Skin of body (tissue), 2 donors: ENCODE data around the gene ZNF385C. TPM values are rescaled to one million over a fixed set of nuclear protein-coding genes. Genes with fewer than 3 reads are reported as not detected.
A peak's percentile ranks its signal among the peaks of the same experiment; 100 is the strongest.
"Not testable (repeated sequence)": the region's sequence is repeated elsewhere in the genome, so short reads cannot be mapped to it uniquely, and the experiment has no call there.

ENCODE experiments used
- DNase-seq: peaks from one replicate; lab custom pipeline; 2025; lab: John Stamatoyannopoulos, UW
- total RNA-seq: library from RNA; depleted of rRNA; stranded (reverse); fragments of >200 nt; gene quantifications from one replicate; pipeline ENCODE4 v1.2.3, GENCODE V29; 2014

Gene ZNF385C
- total RNA-seq, 1 donor from 2014 or later = 1.3 TPM

DNA sequence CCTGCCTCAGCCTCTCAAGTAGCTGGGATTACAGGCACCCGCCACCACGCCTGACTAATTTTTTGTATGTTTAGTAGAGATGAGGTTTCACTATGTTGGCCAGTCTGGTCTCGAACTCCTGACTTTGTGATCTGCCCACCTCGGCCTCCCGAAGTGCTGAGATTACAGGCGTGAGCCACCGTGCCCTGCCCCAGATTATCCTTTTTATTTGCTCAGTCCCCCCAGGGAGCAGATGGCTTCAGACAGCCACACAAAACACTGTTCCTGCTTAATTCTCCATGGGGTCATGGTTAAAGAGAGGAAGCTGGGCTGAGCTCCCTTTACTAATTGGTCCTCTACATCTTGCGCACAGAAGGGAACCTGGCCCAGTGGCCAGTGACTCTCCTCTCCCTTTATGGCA lies 77.4 kb downstream of the ZNF385C start:
- not testable (repeated sequence) for DNase-seq

DNA sequence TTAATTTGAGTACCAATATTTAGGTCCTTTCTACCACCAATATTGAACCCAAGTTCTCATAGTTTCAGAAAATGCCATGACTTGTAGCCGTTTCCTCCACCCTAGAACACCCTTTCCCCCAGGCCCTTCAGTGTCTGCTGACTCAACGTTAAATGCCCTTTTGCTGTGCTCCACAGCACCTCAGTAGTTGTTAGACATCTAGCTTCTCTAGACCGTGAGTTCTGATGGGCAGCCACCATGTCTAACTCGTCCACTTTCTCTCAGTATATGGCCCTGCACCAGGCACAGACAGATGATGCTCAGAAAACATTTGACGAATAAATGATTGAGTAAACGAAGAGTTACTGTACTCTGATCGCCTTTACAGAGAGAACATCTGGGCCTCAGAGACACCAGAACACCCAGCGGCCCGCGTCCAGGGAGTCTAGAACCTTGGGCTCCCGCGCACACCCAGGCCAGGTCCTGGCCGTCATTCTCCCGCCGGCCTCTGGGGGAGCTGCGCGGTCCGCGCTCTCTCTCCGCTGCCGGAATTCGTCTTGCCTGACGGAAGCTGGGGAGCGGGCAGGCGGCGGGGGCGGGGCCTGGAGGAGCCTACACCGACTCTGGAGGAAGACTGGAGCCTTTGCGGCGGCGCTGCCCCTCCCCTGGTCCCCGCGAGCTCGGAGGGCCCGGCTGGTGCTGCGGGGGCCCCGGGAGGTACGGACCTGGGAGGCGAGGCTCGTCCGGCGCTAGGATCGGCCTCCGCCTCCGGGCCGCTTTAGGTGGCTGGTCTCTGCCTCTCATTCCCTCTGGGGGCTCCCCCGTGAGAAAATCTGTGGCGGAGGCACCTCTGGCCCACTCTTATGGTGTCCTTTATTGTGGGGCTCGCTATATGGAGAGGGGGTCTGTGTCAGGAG lies 78.5 kb downstream of the ZNF385C start, which contains the start of gene NKIRAS2:
TSS of gene NKIRAS2 (plus strand) at position 582 of the 896 bp plus-strand sequence. CDS start 1,488 bp downstream, outside the sequence.
- DNase-seq = peak; percentile 72

DNA sequence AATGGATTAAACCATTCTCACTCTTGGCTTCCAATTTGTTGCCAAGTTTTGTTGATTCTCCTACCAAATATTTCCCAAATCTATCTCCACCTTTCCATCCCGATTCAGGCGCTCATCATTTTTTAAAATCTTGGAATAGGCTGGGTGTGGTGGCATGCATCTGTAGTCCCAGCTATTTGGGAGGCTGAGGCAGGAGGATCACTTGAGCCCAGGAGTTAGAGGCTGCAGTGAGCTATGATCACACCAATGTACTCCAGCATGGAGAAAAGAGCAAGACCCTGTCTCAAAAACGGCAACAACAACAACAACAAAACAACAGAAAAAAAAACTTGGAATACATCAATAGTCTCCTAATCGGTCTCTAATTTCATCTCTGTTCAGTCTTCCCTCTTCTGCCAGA lies 79.3 kb downstream of the ZNF385C start:
- DNase-seq = no peak

DNA sequence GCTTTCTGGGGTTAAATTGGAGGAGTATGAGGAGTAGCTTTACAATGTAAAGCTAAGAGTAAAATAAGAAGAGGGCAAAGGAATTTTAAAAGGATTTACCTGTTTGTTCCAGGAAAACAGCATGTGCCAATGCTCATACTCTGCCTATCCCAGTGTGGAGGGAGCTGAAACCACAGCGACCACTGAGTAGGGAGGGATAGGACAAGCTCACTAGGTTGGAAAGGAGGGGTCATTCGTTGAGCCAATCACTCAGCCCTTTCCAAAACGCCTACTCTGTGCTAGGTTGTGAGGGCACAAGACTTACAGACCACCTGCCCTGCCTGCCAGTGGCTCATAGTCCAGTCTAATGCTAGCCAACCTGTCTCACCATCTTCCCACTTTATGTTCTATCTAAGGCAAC lies 79.9 kb downstream of the ZNF385C start:
- no peak for DNase-seq

DNA sequence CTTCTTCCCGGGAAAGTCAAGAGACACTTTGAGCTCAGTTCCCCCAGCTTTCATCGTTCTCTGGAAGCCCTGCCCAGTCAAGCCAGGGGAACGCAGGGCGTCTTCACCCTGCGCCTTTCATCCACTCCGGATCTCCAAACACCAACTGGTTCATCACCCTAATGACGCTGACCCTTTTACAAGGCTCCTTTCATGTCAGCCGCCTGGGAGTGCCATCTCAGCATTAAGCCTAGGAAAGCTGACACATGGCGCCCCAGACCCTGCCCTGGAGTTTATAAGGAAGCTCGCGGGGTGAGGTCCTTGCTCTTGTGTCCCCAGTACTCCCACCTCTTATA lies 80.4 kb downstream of the ZNF385C start:
- no peak for DNase-seq

DNA sequence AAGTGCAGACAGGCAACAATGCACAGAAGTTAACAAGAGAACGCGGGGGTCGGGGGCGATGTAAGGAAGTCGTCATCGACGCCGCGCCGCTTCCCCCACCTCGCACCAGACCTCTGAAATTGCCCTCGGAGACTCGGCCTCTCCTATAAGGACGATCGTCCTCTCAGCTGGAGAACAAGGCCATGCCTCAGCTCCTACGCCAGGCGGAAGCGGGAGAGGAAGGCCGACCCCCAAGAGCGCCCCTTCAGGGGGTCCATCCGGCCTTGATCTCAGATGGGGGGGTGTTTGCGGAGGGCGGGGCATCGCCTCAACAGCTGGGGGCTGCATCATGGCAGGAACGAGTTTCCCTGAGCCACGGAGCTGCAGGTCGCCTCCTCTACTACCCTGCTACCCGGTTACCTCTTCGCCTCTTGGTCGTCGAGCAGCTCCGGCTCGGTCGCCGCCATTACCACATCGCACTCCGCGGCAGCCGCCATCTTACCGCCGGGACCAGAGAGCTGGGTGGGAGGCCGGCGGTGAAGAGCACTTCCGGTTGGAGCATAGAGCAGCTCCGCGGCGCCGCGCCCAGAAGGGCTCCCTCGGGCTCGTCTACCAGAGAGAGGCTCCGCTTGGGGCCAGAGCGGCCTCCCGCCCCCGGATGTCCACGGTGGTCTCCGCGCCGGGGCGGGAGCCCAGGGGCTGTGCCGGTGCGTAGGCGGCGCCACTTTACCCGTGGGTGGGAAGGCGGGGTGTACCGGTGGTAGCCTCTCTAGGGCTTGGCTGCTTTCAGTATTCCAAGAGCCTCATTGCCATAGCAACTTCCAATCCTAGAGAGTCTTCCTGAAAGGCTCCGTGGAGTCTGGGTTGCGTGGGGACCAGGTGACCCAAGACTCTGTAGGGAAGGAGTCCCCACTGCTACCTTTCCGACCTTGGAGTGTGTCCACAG lies 81.1 kb downstream of the ZNF385C start, which contains the start of gene DNAJC7:
TSS of gene DNAJC7 (minus strand) at position 499 of the 925 bp plus-strand sequence. CDS start at position 476, 23 bp downstream.
- peak; percentile 92 for DNase-seq

DNA sequence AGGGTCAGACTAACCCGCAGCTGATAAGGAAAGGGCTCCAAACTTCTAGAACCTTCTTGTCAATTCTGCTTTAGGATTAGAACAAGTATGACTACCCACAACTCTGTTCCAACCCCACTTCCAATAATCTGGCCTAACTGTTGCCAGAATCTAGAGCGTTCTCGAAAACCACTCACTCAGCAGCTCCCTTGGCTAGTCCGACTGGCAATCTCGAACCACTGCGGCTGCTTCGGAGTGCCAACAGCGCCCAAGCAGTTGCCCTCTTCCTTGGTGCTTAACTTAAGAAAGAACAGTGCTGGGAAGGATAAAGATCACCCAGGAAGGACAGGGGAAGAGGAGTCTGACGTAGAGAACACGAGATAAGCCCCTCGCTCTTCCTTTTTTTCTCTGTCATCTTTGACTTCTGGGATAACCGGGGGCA lies 81.9 kb downstream of the ZNF385C start:
- no peak for DNase-seq

DNA sequence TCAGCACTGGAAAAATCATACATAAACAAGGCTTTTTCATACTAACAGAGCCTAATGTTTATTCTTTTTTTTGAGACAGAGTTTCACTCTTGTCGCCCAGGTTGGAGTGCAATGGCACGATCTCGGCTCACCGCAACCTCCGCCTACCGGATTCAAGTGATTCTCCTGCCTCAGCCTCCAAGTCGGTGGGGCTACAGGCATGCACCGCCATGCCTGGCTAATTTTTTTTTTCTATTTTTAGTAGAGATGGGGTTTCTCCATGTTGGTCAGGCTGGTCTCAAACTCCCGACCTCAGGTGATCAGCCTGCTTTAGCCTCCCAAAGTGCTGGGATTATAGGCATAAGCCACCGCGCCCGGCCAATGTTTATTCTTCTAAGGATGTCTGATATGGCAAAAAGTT lies 84.5 kb downstream of the ZNF385C start:
- DNase-seq = not testable (repeated sequence)

DNA sequence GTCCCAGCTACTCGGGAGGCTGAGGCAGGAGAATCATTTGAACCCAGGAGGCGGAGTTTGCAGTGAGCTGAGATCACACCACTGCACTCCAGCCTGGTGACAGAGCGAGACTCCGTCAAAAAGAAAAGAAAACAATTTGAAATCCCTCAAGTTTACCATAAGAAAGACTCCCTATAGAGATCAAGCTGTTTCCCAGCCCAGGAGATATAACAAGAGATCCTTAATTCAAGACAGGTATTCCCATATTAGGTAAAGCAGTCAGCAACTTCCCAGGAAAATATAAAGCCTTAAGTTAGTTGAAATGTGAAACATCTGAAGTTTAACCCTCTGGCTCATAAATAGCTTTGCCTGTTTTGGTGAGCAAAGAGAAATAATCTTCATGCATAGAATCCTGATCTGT lies 85.9 kb downstream of the ZNF385C start:
- DNase-seq = not testable (repeated sequence)

DNA sequence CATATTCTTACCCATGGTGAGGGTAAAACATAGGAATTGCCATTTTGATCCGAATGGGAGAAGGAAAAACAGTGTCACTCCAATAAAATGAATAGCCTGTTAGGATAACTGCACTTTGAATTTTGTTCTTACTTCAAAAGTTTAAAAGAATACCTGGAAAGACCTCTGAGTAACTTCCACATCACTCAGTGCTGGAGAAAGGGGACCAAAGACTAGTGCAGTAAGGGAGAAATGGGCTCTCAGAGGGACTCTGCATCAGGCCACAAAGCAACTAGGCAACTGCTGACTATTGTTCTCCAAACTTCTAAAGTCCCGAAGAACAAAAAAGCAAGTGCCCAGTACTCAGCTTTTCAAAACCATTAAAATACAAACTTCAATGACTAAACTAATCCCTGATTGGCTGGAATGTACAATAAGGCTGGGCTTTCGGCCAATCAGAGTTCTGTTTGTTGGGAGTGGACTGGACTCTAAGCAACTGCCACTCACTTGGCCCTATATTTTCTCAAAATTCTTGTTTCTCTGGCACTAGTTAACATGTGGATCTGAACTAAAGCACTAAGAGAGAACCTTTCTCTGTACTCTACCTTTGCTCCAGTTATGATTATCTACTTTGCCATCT lies 87.3 kb downstream of the ZNF385C start:
- no peak for DNase-seq

DNA sequence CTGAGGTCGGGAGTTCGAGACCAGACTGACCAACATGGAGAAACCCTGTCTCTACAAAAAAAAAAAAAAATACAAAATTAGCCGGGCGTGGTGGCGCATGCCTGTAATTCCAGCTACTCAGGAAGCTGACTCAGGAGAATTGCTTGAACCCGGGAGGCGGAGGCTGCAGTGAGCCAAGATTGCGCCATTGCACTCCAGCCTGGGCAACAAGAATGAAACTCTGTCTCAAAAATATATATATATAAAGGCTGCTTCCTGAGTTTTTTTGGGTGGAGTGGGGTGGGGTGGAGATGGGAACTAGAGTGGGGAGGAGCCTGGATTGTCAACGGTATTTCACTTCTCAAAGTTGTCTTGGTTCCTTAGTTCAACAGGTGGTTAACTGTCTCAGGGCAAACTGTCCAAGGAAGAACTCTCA lies 88.0 kb downstream of the ZNF385C start:
- DNase-seq = not testable (repeated sequence)

DNA sequence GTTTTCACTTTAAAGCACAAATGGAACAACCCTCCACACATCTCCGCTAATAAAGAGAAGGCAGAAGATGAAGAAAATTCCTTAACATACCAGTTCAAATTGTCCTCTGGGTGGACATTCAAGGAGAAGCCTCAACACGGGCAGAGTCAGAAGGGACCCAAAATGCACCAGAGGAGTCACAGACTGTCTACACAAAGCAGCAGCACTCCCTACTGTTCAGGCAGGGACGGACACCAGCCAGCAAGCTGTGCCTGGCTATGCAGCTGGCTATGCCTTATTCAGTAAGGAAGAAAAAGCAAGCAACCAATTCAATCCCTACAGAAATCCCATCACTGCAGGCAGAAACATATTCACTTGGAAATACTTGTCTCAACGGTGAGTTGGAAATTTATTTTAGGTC lies 89.1 kb downstream of the ZNF385C start:
- DNase-seq = no peak

DNA sequence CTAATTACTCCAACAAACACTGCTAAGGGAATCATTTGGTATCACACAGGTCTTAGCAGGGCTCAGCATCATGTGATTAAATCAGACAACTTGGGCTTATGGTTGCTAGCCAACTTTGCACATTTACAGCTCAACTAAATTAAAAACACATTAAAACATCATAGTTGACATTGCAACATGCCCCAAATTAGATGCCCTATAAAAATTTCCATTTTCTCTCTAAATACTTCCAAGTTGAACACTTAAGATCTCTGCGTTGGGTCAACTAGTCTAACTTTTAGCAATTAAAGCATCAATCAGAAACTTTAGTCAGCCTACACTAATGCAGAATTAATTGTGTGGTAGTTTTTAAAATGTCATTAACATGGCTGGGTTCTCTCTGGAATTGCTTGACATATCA lies 93.1 kb downstream of the ZNF385C start:
- DNase-seq = peak; percentile 12

DNA sequence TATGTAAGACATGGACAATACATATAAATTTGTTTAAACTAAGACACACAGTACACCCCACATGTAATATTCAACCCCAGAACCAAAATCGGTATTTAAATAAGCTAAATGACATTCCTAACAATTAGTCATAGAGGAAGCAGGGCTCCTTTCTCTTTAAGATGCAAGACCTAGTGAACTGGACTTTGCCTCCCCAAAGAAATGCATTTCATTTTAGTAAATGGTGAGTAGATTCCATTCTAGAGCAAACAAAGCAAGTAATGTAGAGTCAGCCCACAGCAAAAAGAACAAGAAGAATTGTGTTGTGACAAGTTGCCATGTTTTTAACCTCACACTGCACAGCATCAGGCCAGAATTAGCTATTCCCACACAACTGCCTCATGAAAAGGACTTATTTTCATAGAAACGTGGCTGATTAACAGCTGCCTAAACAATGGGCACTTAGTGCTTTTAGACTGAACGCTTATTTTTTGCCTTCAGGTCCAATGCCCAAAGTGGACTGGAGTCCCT lies 95.4 kb downstream of the ZNF385C start:
- DNase-seq = no peak

DNA sequence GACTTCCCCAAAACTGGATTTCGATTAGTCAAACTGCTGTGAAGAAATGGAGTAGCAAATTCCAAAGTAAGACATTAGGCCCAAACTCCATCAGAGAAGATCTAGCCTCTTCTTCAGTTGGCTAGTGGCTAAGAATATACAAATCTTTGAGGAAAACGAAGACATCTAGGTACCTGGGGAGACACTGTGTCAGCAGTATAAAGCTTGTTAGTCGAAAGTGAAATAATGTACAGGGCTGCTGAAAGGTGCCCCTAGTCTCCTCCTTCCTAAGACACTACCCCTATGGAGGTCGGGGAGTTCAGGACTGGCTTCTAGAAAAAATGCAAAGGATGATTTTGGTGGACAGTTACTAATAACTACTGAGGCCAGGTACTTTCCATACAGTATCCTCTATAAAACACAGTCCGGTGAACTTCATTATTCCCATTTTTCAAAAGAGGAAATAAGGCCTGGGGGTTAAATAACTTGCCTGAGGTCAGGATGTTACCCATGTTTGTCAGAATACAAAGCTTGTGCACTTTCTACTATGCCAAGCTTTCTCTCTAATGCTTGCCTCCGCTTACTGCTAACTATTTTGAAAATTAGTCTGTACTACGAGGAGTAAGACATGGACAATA lies 96.0 kb downstream of the ZNF385C start:
- no peak for DNase-seq

DNA sequence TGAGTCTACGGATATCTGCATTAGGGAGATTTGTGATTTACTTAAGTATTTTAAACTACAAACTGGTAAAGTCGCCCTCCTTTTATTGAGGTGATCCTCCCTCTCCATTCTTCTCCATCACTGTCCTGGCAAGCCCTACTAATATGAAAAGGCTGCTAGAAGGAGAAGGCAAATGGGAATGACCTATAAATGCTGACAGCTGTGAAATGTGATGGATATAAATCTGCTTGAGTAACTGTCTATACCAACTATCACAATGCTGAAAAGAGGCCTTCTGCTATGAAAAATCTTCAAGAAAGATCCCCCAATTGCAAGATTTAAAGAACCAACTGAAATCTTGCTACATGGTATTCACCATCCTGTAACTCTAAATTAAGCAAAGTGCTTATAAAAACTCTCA lies 96.5 kb downstream of the ZNF385C start:
- DNase-seq = no peak

DNA sequence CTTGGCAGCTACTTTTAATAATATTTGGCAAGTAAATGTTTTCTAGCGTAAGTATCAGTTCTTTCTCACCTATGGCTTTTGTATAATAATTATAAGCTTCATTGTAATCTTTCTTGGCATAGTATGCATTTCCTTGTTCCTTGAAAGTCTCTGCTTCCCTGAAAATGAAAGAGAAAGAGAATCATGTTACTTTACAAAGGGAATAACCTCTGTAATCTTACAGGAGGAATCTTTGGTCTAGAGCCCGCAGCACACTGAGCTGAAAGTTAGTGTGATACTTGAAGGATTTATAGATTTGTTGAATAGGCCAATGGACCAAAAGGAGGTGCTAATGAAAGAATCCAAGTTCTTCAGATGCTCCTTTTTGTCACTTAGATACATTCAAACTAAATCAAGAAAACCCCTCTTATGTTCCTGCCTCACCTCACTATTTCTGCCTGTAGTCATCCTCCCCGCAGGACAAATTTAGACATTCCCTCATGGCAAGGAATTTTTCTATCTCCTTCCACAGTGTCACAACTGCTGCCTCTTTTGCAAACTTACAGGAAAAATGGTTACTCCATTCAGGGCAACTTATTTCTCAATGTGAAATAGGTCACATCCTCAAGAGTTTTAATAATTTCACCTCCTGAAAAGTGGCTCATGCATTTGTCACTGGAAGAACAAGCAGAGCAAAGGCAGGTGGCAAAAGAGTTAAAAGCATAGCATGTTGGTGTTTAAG lies 97.7 kb downstream of the ZNF385C start:
- DNase-seq = no peak

DNA sequence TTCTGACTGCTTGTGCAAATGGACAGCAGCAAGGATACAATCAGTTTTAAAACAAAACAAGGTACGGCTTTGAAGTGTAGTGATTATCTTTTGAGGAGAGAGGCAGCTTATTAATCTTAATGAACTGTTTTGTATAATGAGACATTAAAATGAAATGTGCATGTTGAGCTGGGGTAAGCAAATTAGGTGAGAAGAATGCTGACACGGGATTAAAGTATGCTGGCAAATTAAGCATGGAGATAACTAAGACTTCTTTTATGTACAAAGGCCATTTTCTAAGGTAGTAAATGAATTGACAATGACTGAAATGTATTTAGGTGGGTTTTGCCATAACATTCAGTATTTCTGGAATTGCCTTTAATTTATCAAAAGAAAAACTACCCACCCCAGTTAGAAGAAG lies 99.8 kb downstream of the ZNF385C start:
- DNase-seq = no peak

DNA sequence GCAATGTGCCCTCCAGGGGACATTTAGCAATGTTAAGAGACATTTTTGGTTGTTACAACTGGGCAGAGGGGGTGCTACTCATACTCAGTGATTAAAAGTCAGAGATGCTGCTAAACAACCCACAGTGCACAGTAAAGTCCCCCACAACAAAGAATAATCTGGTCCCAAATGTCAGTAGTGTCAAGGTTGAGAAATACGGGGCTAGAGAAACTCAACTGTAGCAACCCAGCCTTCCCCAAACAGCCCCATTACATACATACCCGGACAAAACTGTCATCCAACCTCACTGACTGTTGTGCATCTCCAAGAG lies 101.5 kb downstream of the ZNF385C start:
- DNase-seq = no peak

DNA sequence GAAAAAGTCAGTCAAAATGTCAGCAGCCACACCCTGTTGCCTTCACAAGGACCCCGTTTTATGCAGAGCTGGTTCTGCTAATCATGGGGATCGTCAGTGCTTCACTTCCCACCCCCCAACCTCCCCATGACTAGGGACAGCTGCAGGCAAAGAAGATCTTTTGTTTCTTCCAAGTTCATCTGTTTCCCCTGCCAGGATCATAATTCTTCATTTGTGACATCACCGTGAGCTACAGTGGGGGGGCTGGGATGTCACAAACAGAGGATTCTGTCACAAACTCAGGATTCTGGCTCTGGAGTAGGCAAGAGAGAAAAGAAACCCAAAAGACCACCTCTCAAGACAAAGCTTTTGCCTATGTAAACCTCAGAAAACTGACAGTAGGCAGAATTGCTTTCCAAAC lies 105.7 kb downstream of the ZNF385C start:
- DNase-seq = peak; percentile 17
